HepG2 (cell line): ENCODE measurements around the gene AGER. TPM values are rescaled to one million over a fixed set of nuclear protein-coding genes. Genes with fewer than 3 reads are reported as not detected.

Experiments
- BCL3 ChIP-seq: sonication (generic); formaldehyde crosslinking; IDR thresholded peaks from 2 replicates; pipeline ENCODE4 v1.5.1; 2020; ENCODE audit warnings: mild to moderate bottlenecking, missing genetic modification reagents, moderate library complexity
- KDM6A ChIP-seq: IDR thresholded peaks from 2 replicates; pipeline ENCODE4 v1.6.1; 2016; ENCODE audit warnings: low read depth
- MED1 ChIP-seq: sonication (generic); formaldehyde crosslinking; IDR thresholded peaks from 2 replicates; pipeline ENCODE4 v1.4.0; 2020; ENCODE audit warnings: missing genetic modification reagents
- NFYC ChIP-seq: IDR thresholded peaks from 2 replicates; pipeline ENCODE4 v1.6.1; 2016; ENCODE audit warnings: missing genetic modification reagents, missing compliant biosample characterization
- SP2 ChIP-seq: sonication (generic); formaldehyde crosslinking; IDR thresholded peaks from 2 replicates; pipeline ENCODE4 v1.5.1; 2020; ENCODE audit warnings: mild to moderate bottlenecking, missing genetic modification reagents
- ZNF646 ChIP-seq: sonication (generic); formaldehyde crosslinking; IDR thresholded peaks from 2 replicates; pipeline ENCODE4 v1.9.0; 2021; ENCODE audit warnings: mild to moderate bottlenecking, missing genetic modification reagents
- polyA plus RNA-seq, 8 experiments: library from polyadenylated mRNA; depleted of rRNA in 3 of 8; stranded (reverse) in 7 of 8; unstranded in 1 of 8; fragments of >200 nt; fragmentation: Illumina TruSeq in 4 of 8; extraction: Trizol in 4 of 8; gene quantifications; 2 replicates each; pipeline versions ENCODE4 v1.2.1 to v1.2.3, GENCODE V29; 2011 to 2016; ENCODE audit warnings: low read depth in 4 of 8, missing spikeins in 1 of 8, mixed read lengths in 1 of 8; ENCODE audit not compliant: insufficient read depth in 1 of 8
- total RNA-seq, 5 experiments: library from RNA; depleted of rRNA; stranded (reverse); fragments of >200 nt; fragmentation: Illumina TruSeq; extraction: Trizol; gene quantifications; 2 replicates each; pipeline ENCODE4 v1.2.3, GENCODE V29; 2016; ENCODE audit warnings: low read depth in 1 of 5

AGER gene
- total and polyA plus RNA-seq, 2 of the 13 experiments (the other 11 are each of a cell fraction or from before 2014, with no cell fraction given), result 1.9 to 5.1 TPM

DNA sequence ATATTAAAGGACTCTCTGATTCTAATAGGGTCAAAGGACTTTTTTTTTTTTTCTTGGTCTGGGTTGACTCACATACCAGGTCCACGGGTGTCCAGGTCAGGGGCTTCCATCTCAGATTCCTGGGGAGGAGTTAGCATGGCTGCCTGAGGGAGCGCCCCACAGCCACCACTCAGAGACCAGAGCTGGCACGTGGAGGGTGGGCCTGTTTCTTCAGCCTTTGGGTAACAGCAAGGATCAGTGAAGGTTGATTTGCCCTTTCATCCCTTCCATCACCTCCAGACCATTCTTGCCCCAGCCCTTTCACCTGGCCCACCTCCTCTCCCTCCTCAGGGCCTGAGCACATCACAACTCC lies 14.3 kb upstream of the AGER start (continued):
- TF ChIP-seq ZNF646 (CRISPR knock-in tag) (no peak), MED1 (CRISPR knock-in tag) (no peak), BCL3 (CRISPR knock-in tag) (no peak), NFYC (CRISPR knock-in tag) (no peak), SP2 (CRISPR knock-in tag) (no peak), KDM6A (CRISPR knock-in tag) (no peak)
